Smooth muscle cell (in vitro differentiated cells): ENCODE data around the gene SNIP1. TPM values are rescaled to one million over a fixed set of nuclear protein-coding genes. Genes with fewer than 3 reads are reported as not detected.

Experiments
- DNase-seq: peaks from one replicate; lab custom pipeline; 2025; ENCODE audit not compliant: unreplicated experiment; lab: John Stamatoyannopoulos, UW
- H2AFZ ChIP-seq: fragments of 200-600 bp; sonication (generic); 2 replicates; pipeline ENCODE4 v1.6.0; 2016; ENCODE audit warnings: antibody characterized with exemption, low read depth, mild to moderate bottlenecking
- H3F3A ChIP-seq: fragments of 200-600 bp; sonication (generic); 2 replicates; pipeline ENCODE4 v1.6.0; 2017; ENCODE audit warnings: antibody characterized with exemption, low read depth
- H3K27ac ChIP-seq: fragments of 200-600 bp; sonication (generic); 2 replicates; pipeline ENCODE4 v1.5.1; 2016; ENCODE audit warnings: low read depth, mild to moderate bottlenecking
- H3K27me3 ChIP-seq: fragments of 200-600 bp; sonication (generic); 2 replicates; pipeline ENCODE4 v1.6.1; 2016; ENCODE audit warnings: low read depth, mild to moderate bottlenecking
- H3K36me3 ChIP-seq: fragments of 200-600 bp; sonication (generic); 2 replicates; pipeline ENCODE4 v1.5.1; 2016; ENCODE audit warnings: low read depth
- H3K4me1 ChIP-seq: fragments of 200-600 bp; sonication (generic); 2 replicates; pipeline ENCODE4 v1.5.1; 2016; ENCODE audit warnings: low read depth
- H3K4me2 ChIP-seq: fragments of 200-600 bp; sonication (generic); 2 replicates; pipeline ENCODE4 v1.6.0; 2016; ENCODE audit warnings: mild to moderate bottlenecking
- H3K4me3 ChIP-seq: fragments of 200-600 bp; sonication (generic); 2 replicates; pipeline ENCODE4 v1.5.1; 2016; ENCODE audit warnings: mild to moderate bottlenecking
- H3K79me2 ChIP-seq: fragments of 200-600 bp; sonication (generic); 2 replicates; pipeline ENCODE4 v1.6.0; 2016; ENCODE audit warnings: low read depth, mild to moderate bottlenecking
- H3K9ac ChIP-seq: fragments of 200-600 bp; sonication (generic); 2 replicates; pipeline ENCODE4 v1.6.0; 2016; ENCODE audit warnings: low read depth
- H3K9me3 ChIP-seq: fragments of 200-600 bp; sonication (generic); replicated peaks from 2 replicates; pipeline ENCODE4 v1.5.1; 2016; ENCODE audit warnings: low read depth
- H4K20me1 ChIP-seq: fragments of 200-600 bp; sonication (generic); 2 replicates; pipeline ENCODE4 v1.6.0; 2016; ENCODE audit warnings: low read depth
- WGBS: methylation state at CpG from one replicate; pipeline ENCODE4 v1.1.7; 2016; ENCODE audit warnings: low lambda C conversion rate; 5-methylcytosine and 5-hydroxymethylcytosine counted together
- microRNA-seq: library from miRNA; unstranded; fragments of <30 nt; microRNA quantifications from one replicate; pipeline ENCODE4, GENCODE V29; 2016; ENCODE audit warnings: borderline number of aligned reads
- polyA plus RNA-seq: library from polyadenylated mRNA; unstranded; fragments of >200 nt; fragmentation: Nextera tagmentation; extraction: Ambion mirVana; gene quantifications from 2 replicates; pipeline ENCODE4 v1.2.1, GENCODE V29; 2016
- small RNA-seq: library from RNA; depleted of rRNA; stranded (forward); fragments of <200 nt; gene quantifications from one replicate; pipeline ENCODE3, GENCODE V24; 2014
- total RNA-seq: library from RNA; depleted of rRNA; stranded (reverse); fragments of >200 nt; gene quantifications from 2 replicates; pipeline ENCODE4 v1.2.3, GENCODE V29; 2014
- TF ChIP-seq, protein P1 (sequence below): fragments of 200-600 bp; sonication (generic); IDR thresholded peaks from 2 replicates; pipeline ENCODE4 v1.5.1; 2017; ENCODE audit warnings: borderline replicate concordance, mild to moderate bottlenecking, antibody characterized with exemption; ENCODE audit not compliant: insufficient read depth, poor library complexity, severe bottlenecking

Gene SNIP1
- total and polyA plus RNA-seq, 2 experiments from 2014 or later, result 7.4 to 37.1 TPM

DNA sequence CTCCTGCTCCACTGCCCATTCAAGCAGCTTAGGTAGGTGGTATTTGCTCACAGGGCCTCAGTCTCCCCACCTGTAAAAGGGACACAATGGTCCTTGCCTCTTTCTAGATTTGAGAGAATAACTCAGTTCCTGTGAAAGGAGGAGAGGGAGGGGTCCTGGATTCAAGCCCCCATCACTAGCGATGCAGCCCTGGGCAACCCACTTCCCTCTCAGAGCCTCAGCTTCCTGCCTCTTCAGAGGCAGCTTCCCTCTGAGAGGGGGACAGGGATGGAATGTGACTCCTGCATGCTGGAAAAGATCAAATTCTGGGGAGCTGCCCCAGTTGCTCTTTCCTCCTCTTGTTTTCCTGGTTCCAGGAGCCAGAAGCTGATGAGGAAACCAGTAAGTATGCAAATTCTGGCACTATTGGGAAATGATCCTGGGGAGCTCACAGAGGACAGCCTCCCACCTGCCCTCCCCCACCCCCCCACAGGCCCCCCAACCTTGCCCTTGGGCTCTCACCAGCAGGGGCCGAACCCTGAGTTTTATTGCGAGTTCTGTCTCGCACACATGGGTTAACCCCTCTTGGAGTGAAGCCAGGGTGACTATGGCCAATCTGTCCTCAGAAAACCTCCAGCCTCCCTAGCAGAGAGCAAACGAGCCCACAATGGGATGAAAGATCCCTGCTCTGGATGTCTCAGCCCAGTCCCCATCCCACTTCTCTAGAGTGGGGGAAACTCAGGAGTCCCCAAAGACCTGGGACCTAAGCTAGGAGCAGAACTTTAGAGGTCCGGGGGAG lies 68.0 kb downstream of the SNIP1 start:
- TF ChIP-seq, protein P1, sequence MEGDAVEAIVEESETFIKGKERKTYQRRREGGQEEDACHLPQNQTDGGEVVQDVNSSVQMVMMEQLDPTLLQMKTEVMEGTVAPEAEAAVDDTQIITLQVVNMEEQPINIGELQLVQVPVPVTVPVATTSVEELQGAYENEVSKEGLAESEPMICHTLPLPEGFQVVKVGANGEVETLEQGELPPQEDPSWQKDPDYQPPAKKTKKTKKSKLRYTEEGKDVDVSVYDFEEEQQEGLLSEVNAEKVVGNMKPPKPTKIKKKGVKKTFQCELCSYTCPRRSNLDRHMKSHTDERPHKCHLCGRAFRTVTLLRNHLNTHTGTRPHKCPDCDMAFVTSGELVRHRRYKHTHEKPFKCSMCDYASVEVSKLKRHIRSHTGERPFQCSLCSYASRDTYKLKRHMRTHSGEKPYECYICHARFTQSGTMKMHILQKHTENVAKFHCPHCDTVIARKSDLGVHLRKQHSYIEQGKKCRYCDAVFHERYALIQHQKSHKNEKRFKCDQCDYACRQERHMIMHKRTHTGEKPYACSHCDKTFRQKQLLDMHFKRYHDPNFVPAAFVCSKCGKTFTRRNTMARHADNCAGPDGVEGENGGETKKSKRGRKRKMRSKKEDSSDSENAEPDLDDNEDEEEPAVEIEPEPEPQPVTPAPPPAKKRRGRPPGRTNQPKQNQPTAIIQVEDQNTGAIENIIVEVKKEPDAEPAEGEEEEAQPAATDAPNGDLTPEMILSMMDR, result no peak
- no peak overlapping the region for H3K9ac ChIP-seq
- no peak for DNase-seq
- H3K27ac ChIP-seq, result peak overlapping the region; percentile 11
- H3K4me1 ChIP-seq, result no peaks in the 10 kb centered on the region
- H2AFZ ChIP-seq, result no peak overlapping the region
- no peaks in the 10 kb centered on the region for H3K36me3 ChIP-seq
- H3K79me2 ChIP-seq, result no peaks in the 10 kb centered on the region
- H3F3A ChIP-seq, result peaks cover 15% of the 10 kb centered on the region
- peaks cover 26% of the 10 kb centered on the region for H4K20me1 ChIP-seq
- no peaks in the 10 kb centered on the region for H3K9me3 ChIP-seq
- H3K4me2 ChIP-seq, result no peak overlapping the region
- WGBS, result 78% methylated on average over 6 of the region's 6 CpGs
- H3K4me3 ChIP-seq, result no peak overlapping the region
- no peaks in the 10 kb centered on the region for H3K27me3 ChIP-seq

Small RNAs within 50 kb of the gene (microRNA-seq; reads per million reads assigned to microRNA genes)
- not detected for gene MIR5581

Small RNAs within 50 kb of the gene (small RNA-seq; reads per million reads assigned to genes)
- not detected for gene AL034379.1
- not detected for gene MIR5581

Other genes starting within 250 kb of the SNIP1 start
- 13.2 and 21.3 TPM in 2 replicates for gene ZC3H12A, start 79.7 kb downstream of the SNIP1 start, total RNA-seq
- gene ZC3H12A, start 79.7 kb downstream of the SNIP1 start, polyA plus RNA-seq, result 29.6 and 35.8 TPM in 2 replicates
- 65.1 and 87.6 TPM in 2 replicates for gene MEAF6, start 39.5 kb downstream of the SNIP1 start, total RNA-seq
- gene MEAF6, start 39.5 kb downstream of the SNIP1 start, polyA plus RNA-seq, result 58.8 and 60.7 TPM in 2 replicates
- 3.4 and 8.4 TPM in 2 replicates for gene DNALI1, start 2.6 kb upstream of the SNIP1 start, total RNA-seq
- 7.2 and 12.3 TPM in 2 replicates for gene DNALI1, start 2.6 kb upstream of the SNIP1 start, polyA plus RNA-seq
- gene GNL2, start 41.6 kb upstream of the SNIP1 start, total RNA-seq, result 57.4 and 64.7 TPM in 2 replicates
- gene GNL2, start 41.6 kb upstream of the SNIP1 start, polyA plus RNA-seq, result 61.2 and 63.8 TPM in 2 replicates
- not detected in 2 replicates for gene RSPO1, start 80.6 kb upstream of the SNIP1 start, total RNA-seq
- not detected in 2 replicates for gene RSPO1, start 80.6 kb upstream of the SNIP1 start, polyA plus RNA-seq
- 2.4 and 5.4 TPM in 2 replicates for gene CDCA8, start 138.2 kb upstream of the SNIP1 start, total RNA-seq
- 9.9 and 12.4 TPM in 2 replicates for gene CDCA8, start 138.2 kb upstream of the SNIP1 start, polyA plus RNA-seq
- not detected in 2 replicates for gene EPHA10, start 210.8 kb upstream of the SNIP1 start, total RNA-seq
- gene EPHA10, start 210.8 kb upstream of the SNIP1 start, polyA plus RNA-seq, result not detected in 2 replicates
- 0.13 TPM in 1 of 2 replicates, not detected in the other for gene MANEAL, start 239.6 kb upstream of the SNIP1 start, total RNA-seq
- 0.61 and 0.67 TPM in 2 replicates for gene MANEAL, start 239.6 kb upstream of the SNIP1 start, polyA plus RNA-seq